Activated CD8-positive, alpha-beta T cell treated with anti-CD3 and anti-CD28 coated beads, Interleukin-2, amount 10 ng/mL, durations not matched to agents 7 days and 5 days (primary cell): ENCODE results near the gene PAPOLG. TPM values are rescaled to one million over a fixed set of nuclear protein-coding genes. Genes with fewer than 3 reads are reported as not detected.

Experiments used
- ATAC-seq: fragments of 150-1000 bp; cut with Tn5 transposase; one replicate; pipeline ENCODE4 v1.10.0; 2021; ENCODE audit warnings: moderate library complexity
- CTCF ChIA-PET: fragments of 350-600 bp; sonication (Branson Sonifier 250); formaldehyde crosslinking; loops from one replicate; lab custom pipeline; 2021; ENCODE audit warnings: antibody characterized with exemption; lab: Charles Lee
- POLR2A ChIA-PET: fragments of 350-600 bp; sonication (Branson Sonifier 250); formaldehyde crosslinking; loops from one replicate; lab custom pipeline; 2021; ENCODE audit warnings: antibody characterized with exemption; lab: Charles Lee
- DNase-seq: peaks from one replicate; pipeline ENCODE4 v3.0.0-alpha.2; 2020
- H3K27ac Mint-ChIP-seq: one replicate; pipeline ENCODE4 v1.8.0; 2021; ENCODE audit warnings: mild to moderate bottlenecking, mixed read lengths
- H3K27me3 Mint-ChIP-seq: one replicate; pipeline ENCODE4 v1.8.0; 2021; ENCODE audit warnings: low read depth, mixed read lengths
- H3K36me3 Mint-ChIP-seq: one replicate; pipeline ENCODE4 v1.8.0; 2021; ENCODE audit warnings: low read depth, mixed read lengths
- H3K4me1 Mint-ChIP-seq: one replicate; pipeline ENCODE4 v1.8.0; 2021; ENCODE audit warnings: low read depth, mixed read lengths
- H3K4me3 Mint-ChIP-seq: one replicate; pipeline ENCODE4 v1.8.0; 2021; ENCODE audit warnings: mild to moderate bottlenecking, mixed read lengths
- H3K9me3 Mint-ChIP-seq: one replicate; pipeline ENCODE4 v1.8.0; 2022; ENCODE audit warnings: mixed read lengths; ENCODE audit not compliant: insufficient read depth
- total RNA-seq, 2 experiments: library from RNA; stranded (reverse); gene quantifications; one replicate each; pipeline ENCODE4 v1.2.3, GENCODE V29; 2021

The PAPOLG gene
- total RNA-seq, 2 experiments from 2014 or later, result 17.3 to 19.5 TPM

GRCh38 chr2:60775048-60775639 is 19.1 kb downstream of the PAPOLG start:
- ATAC-seq (no peak), DNase-seq (no peak)
- Mint-ChIP-seq H3K4me3 (no peak overlapping the region), H3K36me3 (peaks cover 52% of the 10 kb centered on the region), H3K4me1 (no peaks in the 10 kb centered on the region), H3K27me3 (no peaks in the 10 kb centered on the region), H3K27ac (no peak overlapping the region), H3K9me3 (no peaks in the 10 kb centered on the region)
- ChIA-PET CTCF (no interaction called here), POLR2A (interaction anchor here (0.7 kb wide), 1 partner anchor 42 kb away, joined by 3 read pairs; no protein-coding TSS in a partner anchor)

GRCh38 chr2:60778352-60778751 is 22.3 kb downstream of the PAPOLG start:
- no peaks in the 10 kb centered on the region for H3K4me1 Mint-ChIP-seq
- H3K4me3 Mint-ChIP-seq, result no peak overlapping the region
- peaks cover 47% of the 10 kb centered on the region for H3K36me3 Mint-ChIP-seq
- no peaks in the 10 kb centered on the region for H3K27me3 Mint-ChIP-seq
- POLR2A ChIA-PET, result no interaction called here
- CTCF ChIA-PET, result interaction anchor here (0.7 to 1.3 kb wide), 2 partner anchors 23 to 312 kb away, joined by 3 to 4 read pairs; partner anchors contain the start of gene PAPOLG
- ATAC-seq (no peak), DNase-seq (no peak)
- H3K9me3 Mint-ChIP-seq, result no peaks in the 10 kb centered on the region
- no peak overlapping the region for H3K27ac Mint-ChIP-seq

- H3K36me3 Mint-ChIP-seq, result peaks cover 56% of the 10 kb centered on the region
- H3K9me3 Mint-ChIP-seq, result no peaks in the 10 kb centered on the region
- ChIA-PET CTCF (no interaction called here), POLR2A (no interaction called here)
- H3K27ac Mint-ChIP-seq, result no peak overlapping the region
- ATAC-seq, result no peak
- DNase-seq, result no peak
- no peaks in the 10 kb centered on the region for H3K27me3 Mint-ChIP-seq
- no peaks in the 10 kb centered on the region for H3K4me1 Mint-ChIP-seq
- H3K4me3 Mint-ChIP-seq, result no peak overlapping the region
Measured at GRCh38 chr2:60779426-60779825, 23.4 kb downstream of the PAPOLG start.

DNA sequence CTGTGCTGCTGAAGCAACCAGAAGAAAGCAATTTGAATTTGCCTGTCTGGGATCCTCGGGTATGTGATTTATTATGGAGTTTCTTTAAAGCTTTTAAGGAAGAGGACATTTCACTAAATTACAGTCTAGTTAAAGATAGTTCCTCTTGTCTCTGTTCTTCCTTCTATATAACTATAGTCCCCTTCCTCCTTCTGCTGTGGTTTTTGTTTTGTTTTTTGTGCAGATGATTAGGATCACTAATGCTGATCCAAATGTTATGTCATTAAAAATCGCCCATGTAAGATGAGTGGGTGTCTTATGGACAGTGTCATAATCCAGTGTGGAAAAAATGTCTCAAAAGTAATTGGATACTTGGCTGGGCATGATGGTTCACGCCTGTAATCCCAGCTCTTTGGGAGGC is 24.7 kb downstream of the PAPOLG start:
- no peak overlapping the region for H3K4me3 Mint-ChIP-seq
- ChIA-PET CTCF (no interaction called here), POLR2A (no interaction called here)
- no peaks in the 10 kb centered on the region for H3K27me3 Mint-ChIP-seq
- DNase-seq, result no peak
- no peaks in the 10 kb centered on the region for H3K9me3 Mint-ChIP-seq
- ATAC-seq, result no peak
- peaks cover 51% of the 10 kb centered on the region for H3K36me3 Mint-ChIP-seq
- H3K27ac Mint-ChIP-seq, result no peak overlapping the region
- H3K4me1 Mint-ChIP-seq, result no peaks in the 10 kb centered on the region

GRCh38 chr2:60793169-60793568 is 37.1 kb downstream of the PAPOLG start:
- Mint-ChIP-seq H3K27ac (no peak overlapping the region), H3K4me1 (peaks cover 17% of the 10 kb centered on the region), H3K4me3 (no peak overlapping the region), H3K36me3 (peaks cover 63% of the 10 kb centered on the region), H3K9me3 (no peaks in the 10 kb centered on the region), H3K27me3 (no peaks in the 10 kb centered on the region)
- DNase-seq (no peak), ATAC-seq (no peak)
- POLR2A ChIA-PET, result no interaction called here
- CTCF ChIA-PET, result interaction anchor here (1.3 to 4.5 kb wide), 3 partner anchors 9 to 205 kb away, joined by 3 to 33 read pairs (median 10); no protein-coding TSS in a partner anchor

GRCh38 chr2:60794271-60794863 is 38.3 kb downstream of the PAPOLG start:
- H3K27me3 Mint-ChIP-seq, result no peaks in the 10 kb centered on the region
- no peak for ATAC-seq
- no peak overlapping the region for H3K27ac Mint-ChIP-seq
- no peak overlapping the region for H3K4me3 Mint-ChIP-seq
- peaks cover 17% of the 10 kb centered on the region for H3K4me1 Mint-ChIP-seq
- POLR2A ChIA-PET, result no interaction called here
- peaks cover 58% of the 10 kb centered on the region for H3K36me3 Mint-ChIP-seq
- no peaks in the 10 kb centered on the region for H3K9me3 Mint-ChIP-seq
- no peak for DNase-seq
- CTCF ChIA-PET, result interaction anchor here (1.3 to 4.5 kb wide), 3 partner anchors 8 to 204 kb away, joined by 3 to 33 read pairs (median 10); no protein-coding TSS in a partner anchor

DNA sequence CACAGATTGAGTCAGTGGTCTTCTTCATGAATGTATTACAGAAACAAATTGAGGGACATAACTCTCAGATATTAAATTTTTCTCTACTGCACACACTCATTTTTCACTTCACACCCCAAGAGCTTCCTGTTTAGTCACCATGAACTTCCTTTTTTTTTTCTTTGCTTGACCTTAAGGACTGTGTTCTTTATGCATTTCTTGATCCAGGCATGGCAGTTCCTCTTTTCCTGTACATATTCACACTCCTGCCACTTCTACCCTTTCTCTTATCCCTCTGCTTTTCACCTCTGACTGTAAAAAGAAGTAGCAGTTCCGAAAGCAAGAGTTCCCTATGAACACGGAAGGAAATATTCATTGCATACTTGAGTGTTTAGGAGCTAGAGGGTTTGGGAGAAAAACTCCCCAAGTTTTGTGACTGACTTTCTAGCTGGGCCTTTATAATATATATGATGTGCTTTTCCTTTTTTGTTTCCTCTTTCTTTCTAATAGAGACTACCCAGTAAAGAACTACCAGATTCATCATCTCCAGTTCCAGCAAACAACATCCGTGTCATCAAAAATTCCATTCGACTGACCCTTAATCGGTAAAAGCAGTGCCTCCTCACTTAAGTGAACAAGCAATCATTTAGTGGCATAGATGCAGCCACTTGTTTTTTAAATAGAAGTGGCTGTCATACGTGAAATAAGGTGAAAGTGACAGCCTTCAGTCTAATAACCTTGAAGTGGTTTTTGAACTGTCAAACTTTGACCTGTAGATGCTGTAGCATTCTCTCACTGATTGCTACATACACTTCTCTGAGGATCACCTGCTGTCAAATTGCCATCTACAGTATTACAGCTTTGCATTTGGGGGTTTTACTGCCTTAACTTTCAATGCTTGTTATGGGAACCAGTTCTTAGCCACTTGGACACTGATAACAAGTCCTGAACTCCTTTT is 40.8 kb downstream of the PAPOLG start:
- ATAC-seq, result peak; percentile 30
- CTCF ChIA-PET, result interaction anchor here (0.9 to 2.3 kb wide), 3 partner anchors 39 to 202 kb away, joined by 3 to 8 read pairs (median 3); no protein-coding TSS in a partner anchor
- H3K9me3 Mint-ChIP-seq, result no peaks in the 10 kb centered on the region
- no peaks in the 10 kb centered on the region for H3K27me3 Mint-ChIP-seq
- DNase-seq, result no peak
- H3K4me3 Mint-ChIP-seq, result no peak overlapping the region
- POLR2A ChIA-PET, result no interaction called here
- H3K4me1 Mint-ChIP-seq, result peaks cover 17% of the 10 kb centered on the region
- peaks cover 48% of the 10 kb centered on the region for H3K36me3 Mint-ChIP-seq
- H3K27ac Mint-ChIP-seq, result peak overlapping the region; percentile 74

DNA sequence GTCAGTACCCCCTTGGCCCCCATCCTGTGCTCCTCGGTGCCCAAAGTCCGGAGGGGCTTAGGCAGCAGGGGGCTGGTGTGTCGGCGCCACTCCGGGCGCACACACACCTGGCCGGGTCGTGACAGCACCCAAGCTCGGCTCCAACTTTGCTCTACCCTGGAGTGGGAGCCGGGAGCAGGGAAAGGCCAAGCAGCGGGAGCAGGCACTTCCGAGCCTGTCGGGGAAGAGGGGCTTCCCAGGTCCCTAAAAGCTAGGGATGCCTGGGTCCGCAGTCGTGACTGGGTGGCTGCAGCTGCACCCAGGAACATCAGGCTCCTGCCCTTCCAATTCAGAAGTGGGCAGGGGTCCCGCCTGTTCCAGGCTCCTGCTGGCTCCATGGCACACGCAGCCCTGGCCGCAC is 48.4 kb downstream of the PAPOLG start:
- H3K27me3 Mint-ChIP-seq, result no peaks in the 10 kb centered on the region
- H3K36me3 Mint-ChIP-seq, result peaks cover 4% of the 10 kb centered on the region
- H3K27ac Mint-ChIP-seq, result no peak overlapping the region
- ChIA-PET CTCF (interaction anchor here (1.0 to 5.8 kb wide), 9 partner anchors 9 to 195 kb away, joined by 4 to 73 read pairs (median 6); partner anchors contain the start of gene PAPOLG), POLR2A (interaction anchor here (1.5 kb wide), 1 partner anchor 78 kb away, joined by 7 read pairs; the partner anchor contains the start of gene REL)
- peaks cover 27% of the 10 kb centered on the region for H3K4me1 Mint-ChIP-seq
- no peak overlapping the region for H3K4me3 Mint-ChIP-seq
- no peaks in the 10 kb centered on the region for H3K9me3 Mint-ChIP-seq
- no peak for DNase-seq
- no peak for ATAC-seq

- Mint-ChIP-seq H3K4me1 (peaks cover 28% of the 10 kb centered on the region), H3K27me3 (no peaks in the 10 kb centered on the region), H3K9me3 (no peaks in the 10 kb centered on the region), H3K36me3 (peaks cover 3% of the 10 kb centered on the region), H3K4me3 (peak overlapping the region; percentile 17), H3K27ac (peak overlapping the region; percentile 89)
- ChIA-PET POLR2A (interaction anchor here (1.7 kb wide), 1 partner anchor 13 kb away, joined by 5 read pairs; no protein-coding TSS in a partner anchor), CTCF (interaction anchor here (1.0 to 5.8 kb wide), 8 partner anchors 8 to 193 kb away, joined by 3 to 73 read pairs (median 4); no protein-coding TSS in a partner anchor)
- no peak for DNase-seq
- ATAC-seq, result no peak
Measured at GRCh38 chr2:60806595-60806987, 50.5 kb downstream of the PAPOLG start.

DNA sequence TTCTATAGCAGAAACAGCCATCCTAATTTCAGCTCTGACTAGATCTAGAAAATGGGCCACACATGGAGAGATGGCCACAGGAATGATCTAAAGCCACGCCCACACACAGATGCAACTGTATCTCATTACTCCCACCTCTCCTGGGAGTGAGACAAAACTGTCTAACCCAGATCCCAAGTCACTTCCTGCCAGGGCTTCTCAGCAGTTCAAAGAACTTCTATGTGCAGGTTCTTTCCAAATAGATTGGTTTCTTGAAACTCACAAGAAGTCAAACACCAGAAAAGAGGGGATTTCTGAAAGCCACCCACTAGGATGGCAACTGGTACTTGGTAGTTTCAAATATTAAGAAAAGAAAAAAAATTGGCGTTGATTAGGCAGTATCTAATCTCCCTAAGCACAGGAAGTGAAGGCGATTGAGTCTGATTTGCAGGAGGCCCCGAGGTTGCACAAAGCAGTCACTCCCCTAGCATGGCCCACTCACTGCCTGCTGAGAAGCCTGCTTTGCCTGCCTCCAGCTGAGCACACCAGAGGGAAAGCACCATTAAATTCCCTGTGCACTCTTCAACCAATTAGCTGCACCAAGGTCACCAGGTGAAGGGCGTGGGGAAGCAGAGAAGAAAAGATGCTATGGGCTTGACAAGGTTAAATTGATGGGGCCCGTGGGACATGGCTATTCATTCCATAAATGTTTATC is 51.1 kb downstream of the PAPOLG start:
- CTCF ChIA-PET, result interaction anchor here (1.0 to 5.8 kb wide), 7 partner anchors 8 to 192 kb away, joined by 3 to 73 read pairs (median 3); no protein-coding TSS in a partner anchor
- Mint-ChIP-seq H3K9me3 (no peaks in the 10 kb centered on the region), H3K36me3 (peaks cover 3% of the 10 kb centered on the region), H3K27me3 (no peaks in the 10 kb centered on the region), H3K27ac (peak overlapping the region; percentile 89), H3K4me1 (peaks cover 28% of the 10 kb centered on the region), H3K4me3 (peak overlapping the region; percentile 17)
- ATAC-seq (peak; percentile 71), DNase-seq (peak; percentile 41)
- POLR2A ChIA-PET, result interaction anchor here (1.2 to 1.7 kb wide), 2 partner anchors 12 to 75 kb away, joined by 5 to 8 read pairs; no protein-coding TSS in a partner anchor
